RPMI7951 (cell line): Measurements from ENCODE around the gene ZDHHC19. TPM values are rescaled to one million over a fixed set of nuclear protein-coding genes. Genes with fewer than 3 reads are reported as not detected.
"Not testable (repeated sequence)": the region's sequence is repeated elsewhere in the genome, so short reads cannot be mapped to it uniquely, and the experiment has no call there.

Experiments
- DNase-seq: peaks from one replicate; pipeline ENCODE4 v3.0.0-alpha.2; 2012; ENCODE audit warnings: low read depth
- total RNA-seq: library from RNA; depleted of rRNA; stranded (reverse); fragments of >200 nt; shearing (Covaris generic); gene quantifications from 2 replicates; pipeline ENCODE4 v1.2.3, GENCODE V29; 2014

The ZDHHC19 gene
- total RNA-seq, 1 experiment from 2014 or later: not detected

DNA sequence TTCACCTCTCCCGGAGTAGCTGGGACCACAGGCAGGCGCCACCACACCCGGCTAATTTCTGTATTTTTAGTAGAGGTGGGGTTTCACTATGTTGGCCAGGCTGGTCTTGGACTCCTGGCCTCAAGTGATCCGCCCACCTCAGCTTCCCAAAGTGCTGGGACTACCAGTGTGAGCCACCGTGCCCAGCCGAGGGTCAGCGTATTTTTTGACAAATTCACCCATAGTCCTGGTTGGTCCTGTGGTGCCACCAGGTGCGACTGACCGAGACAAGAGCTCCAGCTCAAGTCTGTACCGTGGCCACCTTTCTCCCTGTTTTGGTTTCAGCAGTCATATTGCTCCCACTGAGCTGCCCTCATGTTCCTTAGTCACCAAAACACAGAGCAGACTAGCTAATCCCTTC, 13.9 kb upstream of the ZDHHC19 start:
- no peak for DNase-seq

DNA sequence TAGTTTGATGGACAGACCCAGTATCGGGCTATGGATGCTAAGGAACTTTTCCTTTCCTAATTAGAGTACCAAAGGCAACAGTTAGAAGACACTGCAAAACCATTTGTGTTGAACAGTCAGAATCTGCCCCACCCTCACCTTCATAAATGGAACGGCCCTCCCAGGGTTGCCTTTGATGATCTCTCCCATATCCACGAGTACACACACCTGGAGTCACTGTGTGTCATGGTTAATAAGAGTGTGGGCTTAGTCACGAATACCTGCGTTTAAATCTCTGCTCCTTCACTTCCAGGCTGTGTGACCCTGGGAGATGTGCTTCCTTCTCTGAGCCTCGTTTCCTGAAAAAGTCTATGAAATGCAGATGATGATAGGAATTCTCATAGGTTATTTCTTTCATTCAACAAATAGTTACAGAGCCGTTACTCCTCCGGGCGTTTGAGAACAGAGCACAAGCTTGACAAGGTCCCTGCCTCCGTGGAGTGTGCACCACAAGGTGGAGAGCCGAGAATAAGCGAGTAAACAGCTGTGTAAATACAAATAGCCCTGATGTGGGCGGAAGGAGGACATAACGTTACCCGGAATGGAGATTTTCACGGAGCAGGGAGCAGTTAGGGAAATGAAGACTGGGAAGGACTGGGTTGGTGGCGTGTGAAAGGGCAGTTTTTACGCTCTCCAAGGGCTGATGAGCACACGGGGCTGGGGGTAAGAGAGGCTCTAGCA, 11.8 kb upstream of the ZDHHC19 start:
- no peak for DNase-seq

DNA sequence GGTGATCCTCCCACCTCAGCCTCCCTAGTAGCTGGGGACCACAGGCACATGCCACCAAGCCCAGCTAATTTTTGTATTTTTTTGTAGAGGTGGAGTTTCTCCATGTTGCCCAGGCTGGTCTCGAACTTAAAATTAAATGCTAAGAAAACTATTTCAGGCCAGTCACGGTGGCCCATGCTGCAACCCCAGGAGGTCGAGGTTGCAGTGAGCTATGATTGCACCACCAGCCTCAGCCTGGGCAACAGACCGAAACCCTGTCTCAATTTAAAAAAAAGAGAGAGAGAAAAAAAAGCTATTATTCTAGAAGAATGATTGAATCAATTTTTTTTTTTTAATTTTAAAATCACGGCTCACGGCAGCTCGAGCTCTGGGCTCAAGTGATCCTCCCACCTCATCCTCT, 9.8 kb upstream of the ZDHHC19 start:
- DNase-seq: no peak

DNA sequence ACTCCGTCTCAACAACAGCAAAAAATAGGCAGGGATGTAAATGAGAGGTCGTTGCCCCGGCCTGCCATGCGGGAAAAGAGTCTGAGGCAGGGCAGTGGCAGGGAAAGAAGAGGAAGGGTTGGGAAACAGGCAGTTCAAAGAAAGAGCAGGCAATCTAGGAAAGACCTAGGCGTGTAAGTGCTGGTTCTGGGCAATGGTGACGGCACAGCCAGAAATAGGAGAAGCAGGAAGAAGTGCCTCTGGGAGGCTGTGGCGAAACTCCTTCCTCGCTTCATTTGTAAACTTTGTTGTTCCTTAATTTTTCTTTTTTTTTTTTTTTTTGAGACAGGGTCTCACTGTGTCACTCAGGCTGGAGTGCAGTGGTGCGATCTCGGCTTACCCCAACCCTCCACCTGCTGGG, 9.4 kb upstream of the ZDHHC19 start:
- no peak for DNase-seq

DNA sequence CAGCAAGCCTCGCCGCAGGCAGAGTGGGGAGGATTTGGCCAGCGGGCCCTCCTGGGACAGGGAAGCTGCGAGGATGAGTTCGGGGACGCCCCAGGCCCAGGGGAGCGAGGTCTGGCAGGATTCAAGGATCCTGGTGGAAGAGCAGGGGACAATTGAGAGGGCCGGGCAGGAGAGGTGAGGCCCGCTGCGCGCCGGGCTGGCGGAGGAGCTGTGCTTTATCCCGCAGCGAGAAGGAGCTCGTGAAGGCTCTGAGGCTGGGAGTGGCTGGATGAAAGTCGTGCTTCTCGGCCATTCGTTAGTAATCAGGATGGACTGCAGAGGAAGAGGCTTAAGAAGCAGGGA, 8.7 kb upstream of the ZDHHC19 start:
- no peak for DNase-seq

DNA sequence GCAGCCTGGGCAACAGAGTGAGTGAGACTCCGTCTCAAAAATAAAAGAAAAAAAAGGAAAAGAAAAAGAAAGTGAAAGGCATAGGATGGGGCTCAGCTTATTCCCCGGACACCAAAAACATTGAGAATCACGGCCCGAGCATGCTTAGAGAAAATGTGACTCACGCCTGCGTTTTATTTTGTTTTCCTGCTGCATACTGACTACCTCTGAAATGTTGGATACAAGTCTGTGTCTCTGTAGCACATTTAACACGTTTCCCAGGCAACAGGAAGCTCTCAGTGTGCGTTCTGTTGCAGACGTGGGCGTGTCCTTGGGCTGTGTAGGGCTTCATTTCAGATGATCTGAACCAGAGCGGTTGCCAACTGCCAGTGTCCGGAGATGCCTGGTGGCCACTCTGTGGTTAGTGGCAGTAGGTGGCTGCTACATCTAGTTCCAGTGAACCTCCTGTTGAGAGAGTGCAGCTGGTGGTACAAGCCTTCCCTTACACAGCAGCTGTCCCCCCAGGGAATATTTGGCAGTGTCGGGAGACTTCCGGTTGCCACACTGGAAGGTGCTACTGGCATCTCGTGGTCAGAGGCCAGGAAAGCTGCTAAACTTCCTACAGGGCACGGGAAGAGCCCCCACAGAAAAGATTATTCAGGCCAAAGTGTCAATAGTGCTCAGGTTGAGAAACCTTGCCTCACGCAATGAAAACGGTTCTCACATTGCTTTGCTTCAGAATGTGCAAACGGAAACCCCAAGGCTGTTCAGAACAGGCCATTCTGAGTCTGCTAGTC, 8.2 kb upstream of the ZDHHC19 start:
- DNase-seq: peak; percentile 93

DNA sequence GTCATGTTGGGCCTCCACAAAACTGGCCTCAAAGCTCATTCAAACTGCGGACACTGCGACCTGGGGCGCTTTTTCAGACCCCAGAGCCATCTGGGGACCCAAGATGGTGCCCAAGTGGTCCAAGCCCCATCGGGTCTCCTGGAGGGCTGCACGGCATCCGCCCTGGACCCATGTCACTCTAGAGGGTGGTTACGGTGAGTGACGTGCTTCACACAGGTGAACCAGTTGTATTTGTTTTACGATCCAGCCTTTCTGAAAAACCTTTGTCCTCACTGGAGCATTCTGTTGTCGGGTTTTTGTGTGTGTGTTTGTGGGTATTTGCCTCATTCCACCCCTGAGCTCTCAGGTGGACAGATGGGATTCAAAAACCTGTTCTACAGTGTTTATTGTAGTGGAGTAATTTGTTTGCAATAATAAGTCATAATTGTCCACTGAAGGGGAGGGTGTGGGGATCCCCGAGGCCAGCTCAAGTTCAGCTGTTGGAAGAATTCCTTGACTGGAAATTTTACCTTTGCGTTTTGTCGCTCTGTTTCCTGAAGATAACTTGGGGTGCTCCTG, 7.0 kb upstream of the ZDHHC19 start:
- DNase-seq: no peak

DNA sequence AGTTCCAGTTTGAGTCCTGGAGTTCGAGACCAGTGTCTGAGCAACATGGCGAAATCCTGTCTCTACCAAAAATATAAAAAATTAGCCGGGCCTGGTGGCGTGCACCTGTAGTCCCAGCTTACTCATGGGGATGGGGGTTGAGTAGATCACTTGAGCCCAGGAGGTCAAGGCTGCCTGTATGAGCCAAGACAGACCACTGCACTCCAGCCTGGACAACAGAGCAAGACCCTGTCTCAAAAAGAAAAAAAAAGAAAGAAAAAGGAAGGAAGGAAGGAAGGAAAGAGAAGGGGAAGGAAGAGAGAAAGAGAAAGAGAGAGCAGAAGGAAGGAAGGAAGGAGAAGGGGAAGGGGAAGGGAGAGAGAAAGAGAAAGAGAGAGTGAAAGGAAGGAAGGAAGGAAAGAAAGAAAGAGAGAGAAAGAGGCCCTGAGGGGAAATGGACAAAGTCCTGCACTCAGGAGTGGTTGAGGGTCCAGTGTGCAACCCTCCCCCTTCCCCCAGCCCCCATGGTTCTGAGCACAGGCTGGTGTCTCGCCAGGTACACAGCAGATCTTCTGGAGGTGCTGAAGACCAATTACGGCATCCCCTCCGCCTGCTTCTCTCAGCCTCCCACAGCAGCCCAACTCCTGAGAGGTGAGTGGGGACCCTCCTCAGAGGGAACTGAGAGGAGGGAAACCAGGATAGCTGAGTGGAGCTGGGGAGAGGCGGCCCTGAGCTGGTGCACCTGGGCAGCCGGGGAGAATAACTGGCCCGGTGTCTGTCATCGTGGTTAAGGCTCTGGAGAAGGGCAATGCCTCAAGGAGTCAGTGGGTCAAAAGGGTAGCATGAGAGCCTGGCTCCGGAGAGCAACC, 6.3 kb upstream of the ZDHHC19 start:
- DNase-seq: no peak

DNA sequence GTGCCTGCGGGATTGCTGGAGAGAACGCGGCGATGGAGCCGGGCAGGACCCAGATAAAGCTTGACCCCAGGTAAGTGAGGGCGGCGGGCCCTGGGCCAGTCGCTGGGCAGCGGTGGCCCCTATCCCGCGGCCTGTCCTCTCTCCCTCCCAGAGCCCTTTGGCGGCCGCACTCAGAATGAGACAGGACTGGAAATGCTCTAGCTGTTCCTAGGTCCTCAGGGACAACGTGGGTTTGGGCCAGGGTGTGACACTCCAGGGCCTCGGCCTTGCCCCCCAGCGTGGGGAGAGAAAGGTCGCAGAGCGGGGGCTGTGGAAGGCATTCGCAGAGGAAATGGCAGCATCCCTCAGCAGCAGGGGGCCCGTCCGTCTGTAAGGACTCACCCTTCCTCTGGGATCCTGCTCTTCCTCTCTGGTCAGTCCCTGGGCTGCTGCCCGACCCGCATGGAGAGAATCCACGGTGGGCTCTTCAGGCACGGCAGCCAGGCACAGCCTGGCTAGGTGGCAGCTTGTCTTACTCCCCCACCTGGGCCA, 5.5 kb upstream of the ZDHHC19 start:
- no peak for DNase-seq

DNA sequence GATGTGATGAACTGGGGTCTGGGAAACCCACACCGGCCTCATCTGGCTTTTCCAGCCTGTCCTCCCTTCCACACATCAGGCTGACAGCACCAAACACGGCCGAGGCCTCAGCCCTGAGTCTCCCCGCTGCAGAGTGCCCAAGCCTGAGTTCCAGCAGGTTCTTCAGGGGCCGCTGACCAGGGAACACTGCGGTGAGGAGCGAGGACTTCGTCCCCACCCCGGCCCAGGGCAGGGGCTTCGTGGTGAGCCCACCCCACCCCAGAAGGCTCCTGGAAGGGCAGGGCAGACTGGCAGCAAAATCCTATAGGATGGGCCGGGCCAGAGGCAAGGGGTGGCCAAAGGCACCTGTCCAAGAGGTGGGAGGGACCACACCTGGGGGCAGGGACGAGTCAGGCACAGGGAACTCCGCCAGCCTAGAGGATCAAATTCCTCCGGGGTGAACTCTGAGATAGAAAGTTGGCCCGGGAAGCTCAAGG, 4.9 kb upstream of the ZDHHC19 start, which contains the start of gene SLC51A:
TSS of gene SLC51A (plus strand) at position 446 of the 476 bp plus-strand sequence. CDS start 179 bp downstream, outside the sequence.
- no peak for DNase-seq

DNA sequence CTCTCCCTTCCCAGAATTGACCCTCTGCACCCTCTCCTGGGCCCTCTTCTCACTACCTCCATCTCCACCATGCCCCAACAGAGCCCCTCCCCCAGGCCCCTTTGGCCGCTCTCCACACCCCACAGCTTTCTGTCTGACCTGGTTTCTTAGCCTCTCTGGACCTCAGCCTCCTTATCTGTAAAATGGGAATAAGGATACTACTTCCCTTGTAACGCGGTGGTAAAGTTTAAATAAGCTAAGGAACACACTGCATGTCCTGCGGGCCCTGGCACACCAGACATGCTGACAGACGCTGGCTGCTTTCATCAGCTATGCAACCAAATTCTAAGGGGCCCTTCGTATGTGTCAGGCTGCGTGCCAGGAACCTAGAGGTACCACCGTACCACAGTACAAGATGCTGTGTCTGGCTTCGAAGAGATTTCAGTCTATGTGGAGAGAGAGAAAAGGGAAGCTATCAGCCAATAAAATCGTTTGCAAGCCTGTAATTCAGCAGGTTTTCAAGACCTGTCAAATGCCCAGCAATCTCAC, 4.4 kb upstream of the ZDHHC19 start:
- no peak for DNase-seq

DNA sequence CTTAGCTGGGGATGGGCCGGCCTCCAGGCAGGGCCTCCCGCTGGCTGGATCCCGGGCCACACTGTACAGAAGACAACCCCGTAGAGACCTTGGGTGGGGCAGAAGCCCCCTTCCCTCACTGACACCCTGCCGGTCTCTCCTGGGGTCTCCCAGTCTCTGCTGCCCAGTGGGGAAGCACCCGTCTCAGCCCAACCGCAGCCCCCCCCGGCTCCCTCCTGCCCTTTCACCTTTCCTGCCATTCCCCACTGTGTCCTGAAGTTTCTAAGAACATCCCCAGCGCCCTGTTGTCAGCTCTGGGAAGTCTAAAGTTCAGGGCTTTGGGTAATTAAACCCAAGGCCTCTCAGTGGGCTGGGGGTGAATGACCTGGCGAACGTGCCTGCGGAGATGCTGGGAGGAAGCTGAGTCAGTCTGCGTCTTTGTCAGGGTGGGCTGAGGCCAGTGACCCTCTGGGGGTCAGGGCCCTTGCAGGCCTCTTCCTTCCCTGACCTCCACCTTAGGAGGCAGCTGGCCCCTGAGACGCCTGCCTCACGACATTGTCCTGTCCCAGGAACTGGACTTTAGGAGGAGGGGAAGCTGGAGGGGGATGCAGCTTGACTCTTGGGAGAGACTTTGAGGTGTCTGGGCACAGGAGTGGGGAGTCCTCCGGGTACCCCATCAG, 3.7 kb upstream of the ZDHHC19 start:
- no peak for DNase-seq

DNA sequence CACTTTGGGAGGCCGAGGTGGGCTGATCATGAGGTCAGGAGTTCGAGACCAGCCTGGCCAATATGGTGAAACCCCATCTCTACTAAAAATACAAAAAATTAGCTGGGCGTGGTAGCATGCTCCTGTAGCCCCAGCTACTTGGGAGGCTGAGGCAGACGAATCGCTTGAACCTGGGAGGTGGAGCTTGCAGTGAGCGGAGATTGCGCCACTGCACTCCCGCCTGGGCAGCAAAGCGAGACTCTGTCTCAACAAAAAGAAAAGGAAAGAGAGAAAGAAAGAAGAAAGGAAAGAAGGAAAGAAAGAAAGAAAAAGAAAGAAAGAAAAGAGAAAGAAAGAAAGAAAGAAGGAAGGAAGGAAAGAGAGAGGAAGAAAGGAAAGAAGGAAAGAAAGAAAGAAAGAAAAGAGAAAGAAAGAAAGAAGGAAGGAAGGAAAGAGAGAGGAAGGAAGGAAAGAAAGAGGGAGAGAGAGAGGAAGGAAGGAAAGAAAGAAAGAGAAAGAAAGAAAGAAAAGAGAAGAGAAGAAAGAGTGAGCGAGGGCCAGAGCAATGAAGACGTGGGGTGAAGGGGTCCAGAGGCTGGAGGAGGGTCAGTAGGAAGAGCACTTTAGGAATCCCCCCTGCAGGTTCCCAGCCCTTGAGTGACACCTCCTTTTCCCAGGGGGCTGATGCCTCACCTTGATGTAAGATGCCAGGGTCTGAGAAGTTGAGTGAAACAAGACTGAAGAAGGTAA, 1.1 kb downstream of the ZDHHC19 start:
- DNase-seq: not testable (repeated sequence)

DNA sequence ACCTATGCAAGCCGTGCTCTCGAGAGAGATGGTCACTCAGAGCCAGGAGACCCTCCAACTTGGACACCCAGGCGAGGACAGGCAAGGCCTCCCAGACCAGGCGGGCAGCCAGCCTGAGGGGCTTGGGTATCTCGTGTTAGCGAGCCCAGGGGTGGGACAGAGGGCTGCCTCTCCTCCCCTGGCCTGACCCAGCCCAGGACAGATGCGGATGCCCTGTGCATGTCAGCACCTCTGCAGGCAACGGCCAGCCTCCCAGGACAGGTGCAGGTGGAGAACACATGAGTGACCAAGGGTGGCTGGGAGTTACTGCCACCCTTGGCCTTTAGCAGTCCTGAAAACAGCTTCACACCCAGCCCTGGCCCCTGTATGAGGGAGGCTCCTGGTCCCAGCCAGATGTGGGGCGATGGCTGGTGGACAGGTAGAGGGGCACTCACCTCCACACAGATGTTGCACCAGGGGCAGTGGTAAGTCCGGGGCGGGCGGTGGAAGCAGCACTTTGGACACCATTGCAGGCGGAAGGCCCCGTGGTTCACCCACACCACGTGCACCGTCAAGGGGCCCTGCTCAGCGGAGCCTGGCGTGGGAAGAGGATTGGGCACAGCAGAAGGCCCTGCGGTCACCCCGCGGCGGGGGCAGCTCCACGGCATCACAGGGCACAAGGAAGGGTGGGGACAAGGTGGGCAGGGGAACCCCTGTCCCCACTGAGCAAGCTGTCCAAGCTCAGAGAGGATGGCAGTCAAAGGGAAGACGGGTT, 2.1 kb downstream of the ZDHHC19 start:
- no peak for DNase-seq

DNA sequence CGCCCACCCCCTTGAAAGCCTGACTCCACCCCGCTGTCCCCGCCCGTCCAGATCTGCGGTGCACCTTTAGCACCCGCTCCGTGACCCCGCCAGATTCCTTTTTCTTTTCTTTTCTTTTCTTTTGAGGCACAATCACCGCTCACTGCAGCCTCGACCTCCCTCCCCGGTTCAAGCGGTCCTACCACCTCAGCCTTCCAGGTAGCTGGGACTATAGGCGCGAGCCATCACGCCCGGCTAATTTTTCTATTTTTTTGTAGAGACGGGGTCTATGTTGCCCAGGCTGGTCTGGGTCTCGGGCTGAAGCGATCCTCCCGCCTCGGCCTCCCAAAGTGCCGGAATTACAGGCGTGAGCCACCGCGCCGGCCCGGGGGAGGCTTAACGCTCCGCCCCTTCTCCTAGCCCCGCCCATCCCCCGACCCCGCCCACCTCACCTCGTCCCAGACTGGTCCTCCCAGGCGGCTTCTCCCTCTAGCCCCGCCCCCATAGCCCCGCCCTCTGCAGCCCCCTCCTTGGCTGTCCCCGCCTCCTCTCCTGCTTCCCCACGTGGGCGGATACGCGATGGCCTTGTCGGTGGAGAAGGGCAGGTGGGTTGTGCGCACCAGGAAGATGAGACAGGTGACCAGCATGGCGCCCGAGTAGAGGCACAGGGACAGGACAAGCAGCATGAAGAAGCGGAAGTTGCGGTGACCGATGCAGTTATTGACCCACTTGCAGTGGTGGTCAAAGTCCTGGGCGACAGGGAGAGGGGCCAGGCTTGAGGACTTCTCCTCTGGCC, 3.2 kb downstream of the ZDHHC19 start:
- peak; percentile 61 for DNase-seq

DNA sequence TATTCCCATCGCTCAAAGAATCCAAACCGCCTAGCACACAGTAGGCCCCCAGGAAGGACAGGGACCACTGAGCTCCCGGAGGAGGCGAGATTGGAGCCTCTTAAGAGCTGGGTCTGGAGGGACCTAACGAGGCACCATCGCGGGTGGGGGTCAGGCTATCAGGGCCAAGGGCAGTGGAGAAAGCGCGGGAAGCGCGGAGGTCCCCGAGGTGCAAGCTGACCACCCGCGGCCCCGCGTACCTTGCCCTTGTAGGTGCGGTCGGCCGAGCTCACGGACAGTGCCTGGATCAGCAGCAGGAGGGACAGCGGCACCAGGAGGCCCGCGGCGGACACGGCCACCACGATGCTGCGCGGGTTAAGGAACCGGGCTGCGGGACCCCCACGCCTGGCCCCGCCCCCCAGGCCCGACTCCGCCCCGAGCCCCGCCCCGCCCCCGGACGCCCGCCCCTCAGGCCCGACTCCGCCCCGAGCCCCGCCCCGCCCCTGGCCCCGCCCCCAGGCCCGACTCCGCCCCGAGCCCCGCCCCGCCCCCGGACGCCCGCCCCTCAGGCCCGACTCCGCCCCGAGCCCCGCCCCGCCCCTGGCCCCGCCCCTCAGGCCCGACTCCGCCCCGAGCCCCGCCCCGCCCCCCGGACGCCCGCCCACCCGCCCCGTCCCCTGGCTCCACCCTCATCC, 3.9 kb downstream of the ZDHHC19 start:
- DNase-seq: no peak

DNA sequence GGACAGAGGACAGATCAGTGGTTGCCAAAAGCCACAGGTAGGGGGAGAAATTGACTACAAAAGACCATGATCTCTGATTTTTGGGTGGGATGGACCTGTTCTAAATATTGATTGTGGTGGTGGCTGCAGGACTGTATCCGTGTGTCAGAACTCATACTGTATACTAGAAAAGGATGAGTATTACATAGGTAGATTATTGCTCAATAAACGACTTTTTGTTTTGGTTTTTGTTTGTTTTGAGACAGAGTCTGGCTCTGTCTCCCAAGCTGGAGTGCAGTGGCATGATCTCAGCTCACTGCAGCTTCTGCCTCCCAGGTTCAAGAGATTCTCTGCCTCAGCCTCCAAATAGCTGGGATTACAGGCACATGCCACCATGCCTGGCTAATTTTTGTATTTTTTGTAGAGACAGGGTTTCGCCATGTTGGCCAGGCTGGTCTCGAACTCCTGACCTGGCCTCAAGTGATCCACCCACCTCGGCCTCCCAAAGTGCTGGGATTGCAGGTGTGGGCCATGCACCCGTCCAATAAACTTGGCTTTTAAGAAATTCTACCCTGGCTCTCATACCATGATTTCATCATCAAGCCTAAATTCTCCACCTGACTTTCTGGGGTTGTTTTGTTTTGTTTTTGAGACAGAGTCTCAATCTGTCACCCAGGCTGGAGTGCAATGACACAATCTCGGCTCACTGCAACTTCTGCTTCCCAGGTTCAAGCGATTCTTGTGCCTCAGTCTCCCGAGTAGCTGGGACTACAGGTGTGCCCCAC, 5.6 kb downstream of the ZDHHC19 start:
- DNase-seq: not testable (repeated sequence)
